GM18502 (cell line): ENCODE measurements around the gene CDC7.
"Not testable (repeated sequence)": the region's sequence is repeated elsewhere in the genome, so short reads cannot be mapped to it uniquely, and the experiment has no call there.

Experiments used
- ATAC-seq: cut with Tn5 transposase; IDR thresholded peaks from one replicate; pipeline ENCODE4 v1.9.1; 2021; ENCODE audit warnings: mild to moderate bottlenecking; ENCODE audit not compliant: unreplicated experiment, poor library complexity

CDC7 gene

DNA sequence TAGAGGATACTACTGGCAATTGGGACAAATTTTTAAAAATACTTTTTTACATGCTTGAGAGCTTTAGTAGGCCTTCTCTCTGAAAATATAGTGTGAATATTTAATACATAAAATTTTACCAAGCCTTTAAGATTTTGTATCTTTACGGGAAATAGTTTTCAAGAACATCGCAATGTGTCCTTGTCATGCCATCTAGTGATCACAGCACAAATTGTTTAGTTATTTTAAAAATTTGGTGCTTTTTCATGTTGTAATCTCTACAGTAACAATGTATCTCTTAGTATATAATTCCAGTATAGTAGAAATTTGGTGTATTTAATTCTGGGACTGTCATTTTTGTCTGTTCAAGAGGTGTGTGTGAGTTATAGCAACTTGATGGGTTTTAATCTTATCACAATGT lies 6.7 kb downstream of the CDC7 start:
- no peak for ATAC-seq

DNA sequence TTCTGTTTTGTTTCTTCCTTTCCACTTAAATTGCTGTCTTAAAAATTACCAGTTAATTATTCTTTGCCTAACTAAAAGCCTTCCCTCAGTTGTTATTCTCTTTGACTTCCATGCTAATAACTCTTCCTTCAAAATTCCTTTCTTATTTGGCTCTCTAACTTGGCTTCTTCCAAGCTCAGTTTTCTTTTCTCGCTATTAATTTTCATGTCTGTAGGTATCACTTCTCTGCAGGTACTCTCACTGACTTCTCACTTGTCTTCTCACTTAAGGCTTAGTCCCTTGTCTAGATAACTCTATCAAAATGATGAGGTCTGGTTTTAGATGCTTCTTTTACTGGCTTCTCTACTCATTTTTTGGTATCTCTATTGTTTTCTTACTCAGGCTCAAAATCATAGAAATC lies 10.1 kb downstream of the CDC7 start:
- no peak for ATAC-seq

DNA sequence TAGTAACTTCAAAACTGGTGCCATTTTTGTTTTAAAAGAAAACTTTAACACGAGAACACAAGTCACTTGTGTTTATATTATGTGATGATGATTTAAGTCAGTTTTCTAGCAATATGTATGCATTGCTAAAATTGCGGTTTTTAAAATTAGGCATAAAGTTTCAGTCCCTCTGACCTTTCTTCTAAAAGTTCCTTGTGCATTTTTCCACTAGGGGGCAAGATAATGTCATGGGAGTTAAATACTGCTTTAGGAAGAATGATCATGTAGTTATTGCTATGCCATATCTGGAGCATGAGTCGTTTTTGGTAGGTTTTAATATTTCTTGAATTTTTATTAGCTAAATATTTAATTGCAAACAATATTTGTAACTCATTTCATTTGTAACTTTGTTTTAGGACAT lies 10.7 kb downstream of the CDC7 start:
- ATAC-seq = no peak

DNA sequence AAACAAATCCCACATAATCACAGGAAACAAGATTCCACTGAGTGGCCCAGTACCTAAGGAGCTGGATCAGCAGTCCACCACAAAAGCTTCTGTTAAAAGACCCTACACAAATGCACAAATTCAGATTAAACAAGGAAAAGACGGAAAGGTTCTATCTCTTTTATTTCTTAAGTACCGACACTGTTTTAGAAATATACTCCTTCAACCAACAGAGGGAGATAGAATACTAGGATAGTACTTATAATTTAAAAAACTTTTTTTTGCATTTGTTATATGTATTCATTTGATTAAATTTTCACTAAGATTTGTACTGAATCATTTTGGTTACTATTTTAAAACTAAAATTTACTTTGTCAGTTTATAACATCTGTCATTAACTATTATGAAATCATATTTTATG lies 12.5 kb downstream of the CDC7 start:
- ATAC-seq = no peak

DNA sequence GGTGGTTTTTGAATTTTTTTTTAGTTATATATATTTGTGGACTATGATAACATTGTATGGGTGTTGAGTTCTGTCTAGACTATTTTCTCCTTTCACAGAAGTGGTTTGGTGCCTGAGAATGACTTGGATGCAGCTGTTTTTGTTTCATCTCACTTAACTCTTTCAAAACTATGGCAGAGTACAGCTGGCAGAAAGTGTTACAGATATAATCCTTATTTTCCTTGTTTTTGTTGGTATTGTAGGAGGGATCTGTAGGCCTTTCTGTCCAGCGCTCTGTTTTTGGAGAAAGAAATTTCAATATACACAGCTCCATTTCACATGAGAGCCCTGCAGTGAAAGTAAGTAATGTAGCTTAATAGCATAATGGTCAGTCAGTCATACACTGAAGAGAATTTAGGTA lies 13.1 kb downstream of the CDC7 start:
- ATAC-seq = no peak

DNA sequence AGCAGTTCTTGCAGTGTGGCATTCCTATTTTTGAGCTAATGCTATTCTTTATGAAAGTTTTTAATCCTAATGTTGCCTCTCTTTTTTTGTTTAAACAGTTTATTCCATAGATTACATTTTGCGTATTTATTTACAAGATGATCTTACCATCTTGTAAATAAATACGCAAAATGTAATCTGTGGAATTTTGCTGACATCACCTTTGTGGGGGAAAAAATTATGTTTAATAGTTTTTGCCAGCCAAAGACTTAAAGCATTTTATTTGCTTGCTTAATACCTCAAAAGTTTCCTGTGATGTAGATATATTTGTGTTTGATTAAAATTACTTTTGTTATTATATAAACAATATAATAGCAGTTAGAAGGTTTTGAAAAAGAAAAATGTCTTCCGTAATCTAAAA lies 15.3 kb downstream of the CDC7 start:
- ATAC-seq = no peak

DNA sequence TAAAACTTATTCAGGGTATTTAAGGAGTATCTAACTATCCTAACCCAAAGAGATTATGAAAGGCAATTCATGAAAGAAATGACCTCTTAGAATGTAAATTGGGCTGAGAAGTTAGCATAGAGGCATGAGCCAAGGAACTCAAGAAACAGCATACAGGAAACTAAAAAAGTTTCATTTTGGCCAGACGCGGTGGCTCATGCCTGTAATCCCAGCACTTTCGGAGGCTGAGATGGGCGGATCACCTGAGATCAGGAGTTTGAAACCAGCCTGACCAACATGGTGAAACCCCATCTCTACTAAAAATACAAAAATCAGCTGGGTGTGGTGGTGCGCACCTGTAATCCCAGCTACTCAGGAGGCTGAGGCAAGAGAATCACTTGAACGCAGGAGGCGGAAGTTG lies 16.0 kb downstream of the CDC7 start:
- ATAC-seq = not testable (repeated sequence)

DNA sequence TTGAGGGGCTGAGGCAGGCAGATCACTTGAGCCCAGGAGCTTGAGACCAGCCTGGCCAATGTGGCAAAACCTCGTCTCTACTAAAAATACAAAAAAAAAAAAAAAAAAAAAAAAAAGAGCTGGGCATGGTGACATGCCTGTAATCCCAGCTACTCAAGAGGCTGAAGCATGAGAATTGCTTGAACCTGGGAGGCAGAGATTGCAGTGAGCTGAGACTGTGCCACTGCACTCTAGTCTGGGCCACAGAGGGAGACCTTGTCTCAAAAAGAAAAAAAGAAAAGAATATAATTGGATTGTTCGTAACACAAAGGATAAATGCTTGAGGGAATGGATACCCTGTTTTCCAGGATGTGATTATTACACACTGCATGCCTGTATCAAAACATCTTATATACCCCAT lies 18.5 kb downstream of the CDC7 start:
- not testable (repeated sequence) for ATAC-seq

DNA sequence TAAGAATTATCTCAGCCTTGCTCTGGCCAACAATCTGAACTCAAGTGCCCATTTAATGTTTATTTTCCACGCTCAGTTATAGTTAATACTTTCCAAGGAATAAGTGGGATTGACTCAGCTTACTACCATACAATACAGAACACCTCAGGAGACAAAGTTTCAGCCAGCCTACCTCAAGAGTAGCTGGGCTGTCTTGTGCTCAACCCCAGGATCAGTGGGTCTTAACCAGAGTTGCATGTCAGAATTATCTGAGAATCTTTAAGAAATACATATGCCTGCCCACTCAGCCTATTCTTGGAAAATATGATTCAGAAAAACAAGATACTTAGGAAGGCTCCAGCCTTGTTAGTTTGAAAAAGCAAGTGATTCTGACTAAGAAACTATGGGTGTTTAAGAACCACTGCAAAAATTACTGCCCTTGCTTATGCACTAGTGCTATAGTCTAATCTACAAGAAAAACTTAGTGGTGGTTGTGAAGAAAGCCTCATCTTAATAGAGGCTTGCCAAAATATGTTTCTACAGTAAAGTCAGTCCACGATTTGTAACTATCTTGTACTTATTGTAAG lies 20.4 kb downstream of the CDC7 start:
- no peak for ATAC-seq

DNA sequence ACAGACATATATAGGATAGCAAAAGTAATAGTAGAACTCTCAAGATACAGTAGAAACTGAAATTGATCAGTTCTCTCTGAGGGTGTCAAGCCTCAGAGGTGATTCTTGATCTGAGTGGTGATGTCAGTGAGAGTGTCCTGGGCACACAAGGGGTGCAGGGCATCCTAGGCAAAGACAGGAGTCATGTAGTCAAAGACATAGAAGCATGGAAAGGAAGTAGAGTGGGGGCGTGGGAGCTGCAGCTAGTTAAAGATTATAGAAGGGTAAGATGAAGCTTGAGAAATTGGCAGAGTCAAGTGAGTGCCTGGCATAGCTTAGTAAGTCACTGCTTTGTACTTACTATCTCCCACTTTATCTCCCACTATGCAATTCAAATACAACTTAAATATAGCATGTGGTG lies 22.8 kb downstream of the CDC7 start:
- peak; percentile 98 for ATAC-seq

DNA sequence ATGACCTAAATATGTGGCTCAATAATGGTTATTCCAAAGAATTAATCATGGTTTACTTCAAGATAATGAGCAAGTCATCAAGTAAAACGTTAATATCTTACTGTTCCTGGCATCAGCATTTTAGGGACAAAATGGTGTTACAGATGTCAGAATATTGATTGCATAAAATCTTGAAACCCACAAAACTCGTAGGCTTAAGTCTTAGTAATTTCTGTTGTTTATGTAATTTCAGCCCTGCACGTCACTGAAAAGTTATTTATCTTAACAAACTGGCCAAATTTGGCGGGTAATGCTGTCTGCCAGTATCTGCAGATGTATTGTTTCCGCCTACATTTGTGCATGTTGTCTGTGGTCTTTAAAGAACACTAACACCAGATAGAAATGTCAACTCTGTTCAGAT lies 25.8 kb downstream of the CDC7 start:
- no peak for ATAC-seq

DNA sequence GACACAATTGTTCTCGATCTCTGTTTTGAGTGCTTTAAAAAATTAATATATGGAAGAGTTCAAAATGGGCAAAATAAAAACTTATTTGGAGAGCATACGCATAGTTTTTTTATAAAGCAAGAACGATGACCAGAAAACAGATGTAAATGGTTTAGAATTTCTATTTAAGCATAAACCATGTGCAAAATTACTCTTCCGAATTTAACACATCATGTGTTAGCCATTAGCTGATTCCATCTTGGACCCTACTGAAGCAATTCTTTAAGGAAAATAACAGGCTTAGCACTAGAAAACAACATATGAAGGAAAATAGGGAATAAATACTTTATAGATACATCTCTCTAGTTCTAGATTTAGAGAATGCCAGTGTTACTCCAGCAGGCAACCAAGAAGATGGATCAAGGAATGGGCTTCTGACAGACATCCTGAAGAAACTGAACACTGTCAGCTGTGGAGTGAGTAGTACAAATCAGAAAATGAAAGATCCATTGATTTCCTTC lies 26.7 kb downstream of the CDC7 start:
- no peak for ATAC-seq

DNA sequence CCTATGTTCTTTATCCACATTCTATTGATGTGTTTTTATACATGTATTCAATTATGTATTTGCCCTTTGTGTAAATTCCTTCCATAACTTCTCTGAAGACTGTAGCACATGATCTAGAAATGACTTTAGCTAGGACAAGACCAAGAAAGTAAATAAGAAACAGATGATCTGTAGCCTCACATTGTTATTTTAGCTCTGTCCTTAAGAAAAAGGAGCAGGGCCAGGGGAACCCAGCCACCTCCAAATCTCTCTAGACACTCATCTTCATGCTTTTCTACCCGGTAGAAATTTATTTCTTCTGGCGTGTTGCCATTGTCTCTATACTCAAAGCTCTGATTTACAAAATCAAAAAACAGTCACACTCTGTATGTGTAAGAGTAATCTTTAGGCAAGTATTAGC lies 27.1 kb downstream of the CDC7 start:
- ATAC-seq = no peak

DNA sequence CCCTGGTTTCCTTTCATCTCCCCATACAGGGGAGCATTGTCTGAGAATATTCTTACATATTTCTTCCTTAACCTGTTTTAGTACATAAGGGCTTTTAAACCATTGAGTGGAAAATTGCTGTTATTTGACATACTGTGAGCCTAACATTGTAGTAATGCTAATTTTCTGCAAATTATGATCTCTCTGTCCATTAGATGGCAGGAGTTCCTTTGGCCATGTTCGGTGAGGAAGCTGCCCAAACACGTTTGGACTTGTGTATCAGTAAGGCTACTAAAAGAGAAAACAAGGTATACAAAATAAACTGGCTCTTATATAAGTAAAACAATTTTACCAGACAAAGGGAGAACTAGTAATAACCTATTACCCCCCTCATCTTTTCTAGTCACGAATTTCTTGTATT lies 29.2 kb downstream of the CDC7 start:
- ATAC-seq = no peak

DNA sequence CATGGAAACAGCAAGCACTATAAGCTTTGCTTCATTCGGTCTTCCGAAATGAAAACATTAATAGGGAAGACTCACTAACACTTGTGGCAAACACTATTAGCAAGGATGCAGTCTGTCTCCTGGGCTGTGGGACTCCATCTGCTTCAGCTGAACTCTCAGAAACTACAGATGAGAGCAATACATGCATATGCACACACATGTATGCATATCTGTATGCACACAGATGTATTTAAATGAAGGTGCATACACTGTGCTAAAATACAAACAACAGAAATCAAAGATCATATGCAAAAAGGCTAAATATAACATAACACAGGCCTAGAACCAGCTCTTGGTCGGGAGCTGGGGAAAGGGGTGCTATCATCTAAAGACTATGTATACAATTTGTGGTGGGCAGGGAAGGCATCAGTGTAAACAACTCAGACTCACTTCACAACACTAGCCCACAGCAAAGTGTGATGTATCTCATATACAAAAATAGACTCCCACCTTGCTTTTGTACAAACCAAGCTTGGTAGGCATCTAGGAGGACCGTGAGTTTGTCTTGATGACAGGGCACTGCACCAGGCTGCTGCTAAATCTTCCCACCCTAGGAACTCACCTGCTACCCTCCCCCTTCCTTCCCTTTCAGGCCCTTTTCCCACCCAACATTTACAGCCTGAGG lies 32.8 kb downstream of the CDC7 start:
- no peak for ATAC-seq

DNA sequence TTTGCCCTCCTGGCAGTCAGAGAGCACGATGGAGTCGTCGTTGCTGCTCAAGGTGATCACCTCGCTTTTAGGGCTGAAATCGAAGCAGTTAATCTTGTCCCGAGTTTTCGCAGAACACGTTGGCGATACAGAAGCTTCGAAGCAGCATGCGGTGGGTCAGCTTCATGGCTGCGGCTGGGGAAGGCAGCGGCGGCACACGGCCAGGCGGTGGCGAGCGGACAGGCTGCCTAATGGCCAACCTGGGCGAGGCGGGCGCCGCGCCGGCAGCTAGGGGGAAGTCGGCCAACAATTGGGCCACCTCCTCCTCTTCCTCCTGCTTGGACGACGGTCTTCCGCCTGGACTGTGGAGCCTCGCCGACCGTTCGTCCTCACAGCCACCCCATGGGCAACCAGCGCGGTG lies 34.8 kb downstream of the CDC7 start:
- ATAC-seq = no peak

DNA sequence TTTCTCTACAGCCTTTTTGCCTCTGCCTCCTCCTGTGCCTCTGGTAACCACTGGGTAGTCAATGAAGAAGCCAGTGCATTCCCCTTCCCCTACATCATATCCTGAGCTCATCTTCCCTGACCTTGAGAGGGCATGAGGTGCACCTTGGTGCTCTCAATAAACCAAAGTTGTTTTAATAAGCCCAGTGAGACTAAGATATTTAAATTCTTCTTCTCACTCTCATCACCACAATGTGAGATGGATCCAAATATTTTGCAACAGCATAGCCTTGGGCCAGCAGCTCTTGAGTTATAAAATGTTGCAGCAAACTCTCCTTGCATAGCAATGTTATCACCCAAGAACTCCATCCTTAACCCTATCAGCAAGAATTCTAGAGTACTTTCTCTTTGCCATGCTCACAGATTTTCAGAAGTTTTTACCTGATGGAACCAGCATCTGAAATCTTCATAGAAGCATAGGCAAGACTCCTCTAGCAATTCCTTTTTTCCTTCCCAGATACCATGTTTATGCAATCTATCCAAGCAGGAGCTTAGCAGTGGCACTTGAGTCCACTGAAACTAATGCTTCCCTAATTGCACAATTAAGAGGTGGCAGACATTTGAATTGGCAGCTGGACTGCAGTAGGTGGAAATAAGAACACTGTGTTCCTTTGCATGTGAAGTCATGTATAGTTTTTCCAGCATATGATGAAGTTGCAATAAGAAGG lies 36.8 kb downstream of the CDC7 start:
- no peak for ATAC-seq

DNA sequence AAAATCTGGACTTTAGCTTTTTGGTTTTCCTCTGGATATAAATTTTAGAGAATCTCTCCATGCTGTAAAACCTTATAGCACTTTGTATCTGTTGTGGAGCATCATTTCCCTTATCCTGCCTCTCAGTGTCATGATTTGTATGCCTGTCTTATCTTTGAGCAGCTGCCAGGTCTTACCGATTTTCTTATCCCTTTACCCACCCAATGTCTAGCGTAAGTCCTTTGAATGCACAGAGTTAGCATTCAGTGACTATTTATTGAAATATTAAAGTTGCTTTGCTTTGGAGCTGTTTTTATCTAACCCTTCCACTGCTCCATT lies 37.3 kb downstream of the CDC7 start:
- no peak for ATAC-seq

DNA sequence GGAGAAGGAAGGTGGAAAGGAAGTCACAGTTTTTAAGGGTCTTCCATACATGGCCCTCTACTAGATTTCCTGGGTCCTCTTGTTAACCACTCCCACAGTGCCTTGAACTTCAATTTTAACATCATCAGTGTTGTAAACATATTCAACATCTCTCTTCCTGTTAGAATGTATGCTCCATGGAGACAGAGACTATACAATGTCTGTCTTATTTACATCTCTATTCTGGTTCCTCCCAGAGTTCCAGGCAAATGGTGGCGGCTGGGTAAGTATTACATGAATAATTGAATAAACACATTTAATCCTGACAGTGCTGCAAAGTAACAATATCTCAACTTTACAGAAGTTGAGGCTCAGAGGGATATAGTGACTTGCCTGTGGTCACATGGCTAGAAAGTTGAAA lies 40.3 kb downstream of the CDC7 start:
- ATAC-seq = no peak

DNA sequence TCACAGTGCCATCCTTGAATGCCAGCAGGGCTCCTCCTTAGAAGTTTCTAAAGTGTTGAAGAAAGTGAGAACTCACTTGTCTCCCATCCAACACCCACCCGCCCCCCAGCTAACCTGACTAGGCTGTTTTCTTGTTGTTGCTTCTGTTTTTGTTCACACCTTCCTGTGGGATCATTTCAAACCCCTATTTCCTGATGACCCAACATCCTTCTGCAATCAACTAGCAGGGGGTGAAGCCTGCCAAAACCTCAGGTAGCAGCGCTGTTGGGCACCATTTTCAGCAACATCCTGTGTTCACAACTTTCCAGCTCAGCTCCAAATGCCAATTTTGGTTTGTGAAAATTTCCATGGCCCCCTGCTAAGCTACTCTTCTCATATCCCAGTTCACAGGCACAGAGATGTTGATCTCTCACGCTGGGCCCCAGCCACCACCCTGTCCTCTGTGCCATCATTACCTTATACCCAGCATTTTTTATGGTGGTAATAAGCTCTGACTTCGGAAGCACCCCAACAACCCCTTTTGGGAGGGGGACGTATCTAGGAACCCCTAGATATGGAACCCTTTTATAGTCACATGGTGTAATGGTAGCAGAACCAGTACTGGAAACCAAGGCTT lies 41.4 kb downstream of the CDC7 start:
- no peak for ATAC-seq

DNA sequence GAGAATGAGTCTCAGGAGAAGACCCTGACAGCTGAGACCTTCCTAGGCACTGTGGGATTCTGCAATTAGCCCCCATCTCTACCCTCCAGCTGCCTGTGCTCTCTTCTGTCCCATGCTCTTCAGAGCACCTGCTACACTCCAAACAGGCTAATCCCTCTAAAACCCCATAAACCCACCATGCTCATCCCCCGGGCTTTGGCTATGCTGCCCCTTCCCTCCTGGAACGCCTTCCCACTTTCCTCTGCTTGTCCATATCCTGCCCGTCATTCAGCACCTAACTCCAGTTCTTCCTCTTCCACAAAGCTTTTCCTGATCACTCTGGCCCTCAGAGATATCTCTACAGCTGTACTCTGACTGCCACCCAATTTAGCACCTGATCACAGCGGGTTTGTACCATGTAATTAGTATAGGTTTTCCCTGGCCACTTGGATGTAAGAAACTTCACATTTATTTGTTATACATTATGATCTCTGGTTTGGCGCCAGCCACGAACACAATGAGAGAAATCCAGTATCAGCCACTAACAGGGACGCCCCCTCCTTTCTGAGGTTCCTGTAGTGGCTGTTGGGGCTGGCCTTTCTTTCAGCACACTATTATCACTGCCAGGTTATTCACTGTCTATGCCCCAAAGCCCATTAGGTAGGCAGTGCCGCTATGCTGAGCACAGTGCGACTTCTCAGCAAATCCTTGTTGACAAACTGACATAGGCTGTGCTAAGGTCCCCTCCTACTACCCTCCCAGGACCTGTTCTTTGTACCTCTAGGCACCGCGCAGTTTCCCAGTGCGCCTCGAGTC lies 45.1 kb downstream of the CDC7 start:
- ATAC-seq = no peak
